Heart left ventricle (tissue), 16 donors: ENCODE measurements around the gene VRK1. TPM values are rescaled to one million over a fixed set of nuclear protein-coding genes. Genes with fewer than 3 reads are reported as not detected.

Source experiments
- ATAC-seq, 4 donors: fragments of 200-7000 bp; cut with Tn5 transposase; one replicate each; pipeline ENCODE4 v1.9.1; 2020 to 2022; ENCODE audit warnings: moderate library complexity in 4 of 4, mild to moderate bottlenecking in 3 of 4, moderate number of reproducible peaks in 1 of 4
- DNase-seq, 5 donors: peaks; one replicate each; pipeline ENCODE4 v3.0.0-alpha.2; 2020
- H3K27ac ChIP-seq, 12 donors: fragments of 200-600 bp; sonication (generic) in 4 of 12; one replicate each; pipeline versions ENCODE4 v1.5.0 to v1.8.0; 2016 to 2022; ENCODE audit warnings: mild to moderate bottlenecking in 2 of 12
- H3K27me3 ChIP-seq, 9 donors: fragments of 200-600 bp; sonication (generic) in 2 of 9; one replicate each; pipeline versions ENCODE4 v1.5.1 to v1.8.0; 2016 to 2022; ENCODE audit warnings: mild to moderate bottlenecking in 3 of 9
- H3K36me3 ChIP-seq, 9 donors: fragments of 200-600 bp; sonication (generic) in 2 of 9; one replicate each; pipeline versions ENCODE4 v1.5.0 to v1.8.0; 2018 to 2022; ENCODE audit warnings: mild to moderate bottlenecking in 2 of 9
- H3K4me1 ChIP-seq, 12 donors: fragments of 200-600 bp; sonication (generic) in 4 of 12; one replicate each; pipeline versions ENCODE4 v1.5.0 to v1.8.0; 2016 to 2022; ENCODE audit warnings: mild to moderate bottlenecking in 3 of 12
- H3K4me3 ChIP-seq, 12 donors: fragments of 200-600 bp; sonication (generic) in 4 of 12; one replicate each; pipeline versions ENCODE4 v1.5.0 to v1.8.0; 2017 to 2022; ENCODE audit warnings: mild to moderate bottlenecking in 9 of 12, moderate library complexity in 4 of 12
- H3K9me3 ChIP-seq, 12 donors: fragments of 200-600 bp; sonication (generic) in 4 of 12; one replicate each; pipeline versions ENCODE4 v1.5.0 to v1.8.0; 2016 to 2022; ENCODE audit warnings: mild to moderate bottlenecking in 1 of 12
- POLR2A ChIP-seq, 2 donors: fragments of 450-650 bp; IDR thresholded peaks; one replicate each; pipeline ENCODE4 v1.6.1; 2017; ENCODE audit warnings: antibody characterized with exemption in 2 of 2, mild to moderate bottlenecking in 2 of 2, moderate library complexity in 2 of 2
- WGBS, 4 donors: extraction: QIAGEN DNeasy Blood & Tissue Kit in 2 of 4; methylation state at CpG; one replicate each; pipeline versions ENCODE4 v1.1.5 to v1.1.7; 2013 to 2018; 5-methylcytosine and 5-hydroxymethylcytosine counted together
- intact Hi-C, 10 donors: fragments of 100-400 bp; cut with DNase I; formaldehyde crosslinking; loops; one replicate each; pipeline versions ENCODE4 v1.11.1 to v1.14.2; 2022
- polyA plus RNA-seq, 2 donors: library from polyadenylated mRNA; stranded (reverse); fragments of 200-250 nt; gene quantifications; one replicate each; pipeline ENCODE4 v1.2.3, GENCODE V29; 2013
- total RNA-seq, 9 donors: library from RNA; depleted of rRNA in 2 of 9; stranded (reverse); fragments of >200 nt in 2 of 9; fragmentation: NEBNext Ultra II Directional in 3 of 9; extraction: Animal tissue kit (Norgen Biotek cat#: 25700) in 3 of 9; gene quantifications; one replicate each; pipeline versions ENCODE4 v1.1.0 to v1.2.4, GENCODE V29; 2016 to 2023
- TF ChIP-seq, protein P1 (sequence below), 12 donors: fragments of 200-600 bp; sonication (generic) in 4 of 12; IDR thresholded peaks; one replicate each; pipeline versions ENCODE4 v1.5.0 to v1.8.0; 2018 to 2022; ENCODE audit warnings: antibody characterized with exemption in 12 of 12, mild to moderate bottlenecking in 5 of 12
- donor health status: ischemic (EF 13 %, LVEDD 7.1; RV severe dilation, severe dysfunction).
- donor health status: healthy with polysubstance abuse.
- donor health status: DM: no; HTN: yes; CAD: no.
- donor health status: DM: no; HTN: no; CAD: no.
- donor health status: ischemic (EF 25% LVEDD 6.9; RV normal size, moderate dysfunction).
- donor health status: ischemic (EF 25% LVEDD 5.7; RV mildly dilated, moderate dysfunction).
- donor health status: healthy.
- donor health status: DM: yes; HTN: yes; CAD: no.
- donor health status: ischemic (EF 35%, LVEDD 5.7; RV mildly dilated, moderate dysfunction).
- donor health status: nonischemic (EF 11% LVEDD 7.7; RV severe dilation, severe dysfunction).
- donor health status: DM: yes; HTN: yes; CAD: no.
- donor health status: PGD.
- donor health status: ischemic (EF 29% LVEDD 5.4; RV normal size, mild dysfunction).
- donor health status: nonischemic (EF 23%, LVEDD 6.1; RV moderate dilation, normal function).

Gene VRK1
- total and polyA plus RNA-seq, 11 donors, result 3.6 to 10.4 (median 7.1) TPM

DNA sequence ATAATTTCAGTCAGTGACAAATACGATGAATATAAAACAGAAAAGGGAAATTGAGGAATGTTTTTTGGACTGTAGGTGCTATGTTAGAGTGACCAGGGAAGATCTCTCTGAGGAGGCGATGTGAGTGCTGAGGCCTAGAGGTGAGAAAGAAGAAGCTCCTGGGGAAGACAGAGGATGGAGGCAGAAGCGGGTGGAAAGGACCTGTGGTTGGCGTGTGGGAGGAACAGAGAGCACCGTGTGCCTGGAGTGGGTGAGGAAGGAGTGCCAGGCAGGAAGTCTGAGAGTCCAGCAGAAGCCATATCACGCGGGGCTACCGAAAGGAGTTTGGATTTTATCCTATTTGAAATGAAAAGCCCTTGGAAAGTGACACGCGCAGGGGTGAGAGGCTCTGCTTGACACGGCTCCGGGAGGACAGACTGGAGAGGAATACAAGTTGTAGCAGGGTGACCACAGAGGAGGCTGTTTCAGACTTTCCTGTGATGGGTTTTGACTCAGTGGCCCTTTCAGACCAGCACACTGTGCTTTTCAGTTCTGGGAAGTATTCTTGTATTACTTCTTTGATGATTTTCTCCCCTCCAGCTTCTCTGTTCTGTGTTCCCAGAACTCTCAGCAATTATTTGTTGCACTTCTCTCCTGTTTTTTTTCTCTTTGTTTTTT, 96.9 kb downstream of the VRK1 start:
- Histone ChIP-seq H3K4me1 (no peaks in the 10 kb centered on the region), H3K27me3 (no peaks in the 10 kb centered on the region), H3K27ac (no peak overlapping the region), H3K4me3 (no peak overlapping the region), H3K36me3 (no peaks in the 10 kb centered on the region), H3K9me3 (no peaks in the 10 kb centered on the region)
- intact Hi-C loops, result no loop called here
- WGBS, 4 donors, result 80 to 83% (median 81%) methylated on average over 12 of the region's 12 CpGs
- ATAC-seq, result no peak
- no peak for TF ChIP-seq POLR2A (IDR thresholded peaks at IDR 0.05)
- TF ChIP-seq, protein P1, sequence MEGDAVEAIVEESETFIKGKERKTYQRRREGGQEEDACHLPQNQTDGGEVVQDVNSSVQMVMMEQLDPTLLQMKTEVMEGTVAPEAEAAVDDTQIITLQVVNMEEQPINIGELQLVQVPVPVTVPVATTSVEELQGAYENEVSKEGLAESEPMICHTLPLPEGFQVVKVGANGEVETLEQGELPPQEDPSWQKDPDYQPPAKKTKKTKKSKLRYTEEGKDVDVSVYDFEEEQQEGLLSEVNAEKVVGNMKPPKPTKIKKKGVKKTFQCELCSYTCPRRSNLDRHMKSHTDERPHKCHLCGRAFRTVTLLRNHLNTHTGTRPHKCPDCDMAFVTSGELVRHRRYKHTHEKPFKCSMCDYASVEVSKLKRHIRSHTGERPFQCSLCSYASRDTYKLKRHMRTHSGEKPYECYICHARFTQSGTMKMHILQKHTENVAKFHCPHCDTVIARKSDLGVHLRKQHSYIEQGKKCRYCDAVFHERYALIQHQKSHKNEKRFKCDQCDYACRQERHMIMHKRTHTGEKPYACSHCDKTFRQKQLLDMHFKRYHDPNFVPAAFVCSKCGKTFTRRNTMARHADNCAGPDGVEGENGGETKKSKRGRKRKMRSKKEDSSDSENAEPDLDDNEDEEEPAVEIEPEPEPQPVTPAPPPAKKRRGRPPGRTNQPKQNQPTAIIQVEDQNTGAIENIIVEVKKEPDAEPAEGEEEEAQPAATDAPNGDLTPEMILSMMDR (IDR thresholded peaks at IDR 0.05), result no peak
- no peak for DNase-seq

DNA sequence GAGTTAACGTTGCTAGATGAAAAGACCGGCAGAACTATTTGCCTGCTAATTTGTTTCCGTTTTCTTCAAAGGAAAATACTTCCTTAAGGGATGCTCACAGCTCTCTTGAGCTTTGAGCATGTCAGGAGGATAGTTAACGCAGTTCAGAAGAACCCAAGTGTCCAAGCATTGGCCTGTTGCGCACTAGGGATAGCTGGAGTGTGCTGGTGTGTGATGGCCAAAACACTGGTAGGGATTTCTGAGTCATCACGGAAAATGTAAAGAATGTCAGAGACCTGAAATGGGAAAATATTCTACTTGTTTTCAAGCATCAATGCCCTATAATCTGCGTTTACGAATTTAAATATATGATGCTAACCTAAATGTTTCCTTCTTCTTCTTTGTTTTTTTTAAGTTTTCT, 97.8 kb downstream of the VRK1 start:
- Histone ChIP-seq H3K36me3 (no peaks in the 10 kb centered on the region), H3K27ac (no peak overlapping the region), H3K4me1 (no peaks in the 10 kb centered on the region), H3K27me3 (no peaks in the 10 kb centered on the region), H3K4me3 (no peak overlapping the region), H3K9me3 (no peaks in the 10 kb centered on the region)
- TF ChIP-seq, protein P1 (IDR thresholded peaks at IDR 0.05), result no peak
- TF ChIP-seq POLR2A (IDR thresholded peaks at IDR 0.05), result no peak
- no peak for DNase-seq
- WGBS, 4 donors, result 84 to 96% (median 89%) methylated on average over 8 of the region's 8 CpGs
- ATAC-seq, result no peak
- intact Hi-C loops, result no loop called here

DNA sequence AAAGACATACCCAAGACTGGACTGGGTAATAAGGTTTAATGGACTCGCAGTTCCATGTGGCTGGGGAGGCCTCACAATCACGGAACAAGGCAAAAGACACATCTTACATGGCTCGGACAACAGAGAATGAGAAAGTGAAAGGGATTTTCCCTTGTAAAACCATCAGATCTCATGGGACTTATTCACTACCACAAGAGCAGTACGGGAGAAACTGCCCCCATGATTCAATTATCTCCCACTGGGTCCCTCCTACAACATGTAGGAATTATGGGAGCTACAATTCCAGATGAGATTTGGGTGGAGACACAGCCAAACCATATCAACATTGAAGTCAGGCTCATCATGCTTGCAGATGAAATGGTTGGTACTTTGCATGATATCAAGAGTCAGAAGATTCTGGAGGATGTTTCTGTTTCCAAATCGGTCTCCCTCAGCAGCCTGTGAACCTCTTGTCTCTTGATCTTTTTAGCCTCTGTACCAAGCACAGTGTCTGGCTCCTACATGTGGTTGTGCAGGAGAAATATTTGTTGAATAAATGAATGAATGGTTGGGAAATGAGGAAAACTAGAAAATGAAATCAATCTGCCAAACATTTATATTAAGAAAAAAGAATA, 98.6 kb downstream of the VRK1 start:
- no peaks in the 10 kb centered on the region for H3K27me3 ChIP-seq
- ATAC-seq (no peak), DNase-seq (no peak)
- 89 to 93% (median 91%) methylated on average over 5 of the region's 5 CpGs for WGBS, 4 donors
- no peak overlapping the region for H3K27ac ChIP-seq
- H3K36me3 ChIP-seq, result no peaks in the 10 kb centered on the region
- H3K4me1 ChIP-seq, result no peaks in the 10 kb centered on the region
- no peak for TF ChIP-seq POLR2A (IDR thresholded peaks at IDR 0.05)
- TF ChIP-seq, protein P1 (IDR thresholded peaks at IDR 0.05), result no peak
- intact Hi-C loops, result no loop called here
- no peaks in the 10 kb centered on the region for H3K9me3 ChIP-seq
- H3K4me3 ChIP-seq, result no peak overlapping the region

DNA sequence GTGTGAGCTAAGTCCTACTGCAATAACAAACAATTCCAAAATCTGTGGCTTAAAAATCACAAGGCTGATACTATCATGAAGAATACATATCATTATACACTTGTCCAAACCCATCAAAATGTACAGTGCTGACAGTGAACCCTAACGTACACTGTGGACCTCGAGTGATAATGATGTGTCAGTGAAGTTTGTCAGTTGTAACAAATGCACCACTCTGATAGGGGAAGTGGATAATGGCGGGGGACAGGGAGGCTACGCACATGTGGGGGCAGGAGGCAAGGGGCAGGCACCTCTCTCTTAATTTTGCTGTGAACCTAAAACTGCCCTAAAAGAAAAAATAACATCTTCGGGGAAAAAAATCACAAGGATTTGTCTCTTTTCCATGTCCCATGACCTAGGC, 100.0 kb downstream of the VRK1 start:
- Histone ChIP-seq H3K36me3 (no peaks in the 10 kb centered on the region), H3K27ac (no peak overlapping the region), H3K27me3 (no peaks in the 10 kb centered on the region), H3K4me3 (no peak overlapping the region), H3K9me3 (no peaks in the 10 kb centered on the region), H3K4me1 (no peaks in the 10 kb centered on the region)
- WGBS, 4 donors, result 65 to 75% (median 70%) methylated on average over 5 of the region's 5 CpGs
- no peak for ATAC-seq
- intact Hi-C loops, result no loop called here
- DNase-seq, result no peak
- TF ChIP-seq, protein P1 (IDR thresholded peaks at IDR 0.05), result no peak
- no peak for TF ChIP-seq POLR2A (IDR thresholded peaks at IDR 0.05)
